GM10248 (cell line): Measurements from ENCODE around the gene DLX4.

Experiments
- CTCF ChIA-PET: fragments of 300-600 bp; sonication (Branson Sonifier 250); formaldehyde crosslinking; extraction: SDS; loops from one replicate; lab custom pipeline; 2021; ENCODE audit warnings: antibody characterized with exemption; lab: Yijun Ruan, JAX
- POLR2A ChIA-PET: fragments of 350-650 bp; sonication (Branson Sonifier 250); formaldehyde crosslinking; extraction: SDS; loops from one replicate; lab custom pipeline; 2020; ENCODE audit warnings: antibody characterized with exemption; lab: Yijun Ruan, JAX
- DNase-seq: peaks from one replicate; pipeline ENCODE4 v3.0.0; 2012; ENCODE audit errors: extremely low spot score
- TF ChIP-seq, protein P1 (sequence below): IDR thresholded peaks from 2 replicates; pipeline ENCODE4 v1.5.1; 2012; ENCODE audit warnings: mild to moderate bottlenecking, low read depth; ENCODE audit errors: extremely low read depth, missing control alignments, control extremely low read depth

DLX4 gene

DNA sequence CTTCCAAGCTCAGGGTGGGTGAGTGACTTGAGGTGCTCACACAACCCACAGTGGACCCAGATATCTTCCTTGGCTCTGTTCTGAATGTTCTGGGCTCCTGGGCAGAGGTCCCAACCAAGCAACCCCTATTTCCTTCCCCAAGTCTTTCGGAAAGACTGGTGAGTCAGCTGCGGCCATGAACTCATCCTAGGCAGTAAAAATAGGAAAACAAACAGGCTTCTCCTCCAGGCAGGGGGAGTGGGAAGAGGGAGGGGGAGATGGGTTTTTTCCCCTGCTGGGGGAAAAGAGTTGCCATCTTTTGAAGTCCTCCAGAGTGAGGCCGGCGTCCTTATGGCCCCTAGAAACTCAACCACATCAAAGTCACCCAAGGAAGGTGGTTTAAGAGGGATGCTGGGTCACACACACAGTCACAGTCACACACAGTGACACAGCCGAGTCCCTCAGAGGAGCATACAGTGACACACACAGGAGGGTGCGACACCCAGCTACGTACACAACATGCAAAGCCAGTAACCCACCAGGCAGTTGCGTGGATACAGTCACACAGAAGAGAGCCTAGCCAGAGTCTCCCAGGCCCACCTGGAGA is 16.0 kb upstream of the DLX4 start:
- CTCF ChIA-PET: interaction anchor here (0.8 to 4.2 kb wide), 30 partner anchors 9 to 396 kb away, joined by 3 to 92 read pairs (median 5); no protein-coding TSS in a partner anchor
- TF ChIP-seq, protein P1, sequence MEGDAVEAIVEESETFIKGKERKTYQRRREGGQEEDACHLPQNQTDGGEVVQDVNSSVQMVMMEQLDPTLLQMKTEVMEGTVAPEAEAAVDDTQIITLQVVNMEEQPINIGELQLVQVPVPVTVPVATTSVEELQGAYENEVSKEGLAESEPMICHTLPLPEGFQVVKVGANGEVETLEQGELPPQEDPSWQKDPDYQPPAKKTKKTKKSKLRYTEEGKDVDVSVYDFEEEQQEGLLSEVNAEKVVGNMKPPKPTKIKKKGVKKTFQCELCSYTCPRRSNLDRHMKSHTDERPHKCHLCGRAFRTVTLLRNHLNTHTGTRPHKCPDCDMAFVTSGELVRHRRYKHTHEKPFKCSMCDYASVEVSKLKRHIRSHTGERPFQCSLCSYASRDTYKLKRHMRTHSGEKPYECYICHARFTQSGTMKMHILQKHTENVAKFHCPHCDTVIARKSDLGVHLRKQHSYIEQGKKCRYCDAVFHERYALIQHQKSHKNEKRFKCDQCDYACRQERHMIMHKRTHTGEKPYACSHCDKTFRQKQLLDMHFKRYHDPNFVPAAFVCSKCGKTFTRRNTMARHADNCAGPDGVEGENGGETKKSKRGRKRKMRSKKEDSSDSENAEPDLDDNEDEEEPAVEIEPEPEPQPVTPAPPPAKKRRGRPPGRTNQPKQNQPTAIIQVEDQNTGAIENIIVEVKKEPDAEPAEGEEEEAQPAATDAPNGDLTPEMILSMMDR: no peak
- POLR2A ChIA-PET: no interaction called here
- DNase-seq: no peak

DNA sequence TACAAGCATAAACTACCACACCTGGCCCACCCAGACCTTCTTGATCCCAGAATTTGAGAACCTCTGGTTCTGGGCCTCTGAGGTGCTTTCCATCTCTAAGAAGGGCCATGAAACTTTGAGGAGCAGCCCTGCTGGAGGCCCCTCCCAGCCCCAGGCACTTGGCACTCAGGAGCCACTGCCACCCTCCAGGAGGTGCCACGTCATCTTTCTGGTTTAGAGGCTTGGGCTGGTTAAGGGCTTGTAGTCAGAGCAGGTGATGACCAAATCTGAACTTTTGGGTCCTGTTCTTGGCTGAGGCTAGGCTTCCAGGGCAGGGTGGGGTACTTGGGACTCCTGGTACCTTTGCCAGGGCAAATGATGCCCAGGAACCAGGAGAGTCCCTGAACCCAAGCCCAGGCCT is 13.8 kb upstream of the DLX4 start:
- CTCF ChIA-PET: interaction anchor here (3.8 kb wide), 1 partner anchor 42 kb away, joined by 37 read pairs; no protein-coding TSS in a partner anchor
- no peak for DNase-seq
- TF ChIP-seq, protein P1: no peak
- POLR2A ChIA-PET: no interaction called here

- DNase-seq: no peak
- CTCF ChIA-PET: interaction anchor here (0.8 to 3.8 kb wide), 8 partner anchors 9 to 138 kb away, joined by 3 to 37 read pairs (median 4); no protein-coding TSS in a partner anchor
- TF ChIP-seq, protein P1: no peak
- POLR2A ChIA-PET: no interaction called here
These were observed 12.2 kb upstream of the DLX4 start for GRCh38 chr17:49956780-49957179.

DNA sequence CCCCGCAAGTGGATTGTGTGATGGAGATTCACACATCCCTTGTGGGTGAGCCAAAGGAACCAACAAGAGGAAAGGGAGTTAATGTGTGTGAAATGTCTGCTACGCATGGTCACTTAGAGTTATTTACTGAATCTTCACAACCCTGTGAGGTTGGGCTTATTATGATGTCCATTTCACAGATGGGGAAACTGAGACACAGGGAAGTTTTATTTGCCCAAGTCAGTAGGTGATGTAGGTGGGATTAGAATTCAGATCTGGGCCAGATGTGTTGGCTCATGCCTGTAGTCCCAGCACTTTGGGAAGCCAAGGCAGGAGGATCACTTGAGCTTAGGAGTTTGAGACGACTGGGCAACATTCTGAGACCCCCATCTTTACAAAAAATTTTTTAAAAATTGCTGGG is 11.6 kb upstream of the DLX4 start:
- DNase-seq: no peak
- POLR2A ChIA-PET: no interaction called here
- TF ChIP-seq, protein P1: no peak
- CTCF ChIA-PET: interaction anchor here (0.8 to 3.8 kb wide), 7 partner anchors 8 to 96 kb away, joined by 3 to 37 read pairs (median 4); no protein-coding TSS in a partner anchor

DNA sequence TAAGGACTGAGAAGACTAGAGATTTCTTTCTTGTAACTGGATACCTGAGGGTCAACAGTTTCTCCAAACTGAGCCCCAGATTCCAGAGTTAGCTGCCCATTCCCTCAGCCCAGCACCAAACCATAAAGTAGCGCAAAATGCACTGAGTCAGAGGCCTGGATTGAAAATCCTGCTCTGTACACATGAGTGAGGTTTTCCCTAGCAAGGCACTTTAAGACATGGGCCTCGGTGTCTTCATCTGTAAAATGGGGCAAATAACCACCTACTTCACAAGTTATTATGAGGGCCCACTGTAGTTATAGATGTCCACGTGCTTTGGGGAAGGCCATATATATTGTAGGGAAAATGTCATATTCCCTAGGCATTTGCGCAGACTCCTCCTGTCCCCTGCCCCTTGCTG is 10.3 kb upstream of the DLX4 start:
- DNase-seq: no peak
- ChIA-PET POLR2A (no interaction called here), CTCF (interaction anchor here (0.7 kb wide), 1 partner anchor 38 kb away, joined by 3 read pairs; no protein-coding TSS in a partner anchor)
- TF ChIP-seq, protein P1: no peak

GRCh38 chr17:49959183-49959935 is 9.6 kb upstream of the DLX4 start:
- no peak for DNase-seq
- TF ChIP-seq, protein P1: no peak
- ChIA-PET POLR2A (no interaction called here), CTCF (interaction anchor here (0.7 kb wide), 1 partner anchor 37 kb away, joined by 3 read pairs; no protein-coding TSS in a partner anchor)
